K562 (cell line): ENCODE data around the gene TOMM22. TPM values are rescaled to one million over a fixed set of nuclear protein-coding genes. Genes with fewer than 3 reads are reported as not detected.

Source experiments
- ATAC-seq: fragments of 200-7000 bp; cut with Tn5 transposase; 3 replicates; pipeline ENCODE4 v1.9.1; 2020; ENCODE audit warnings: moderate library complexity
- BruUV-seq: library from RNA; stranded (reverse); fragments of 400-500 nt; replicated peaks from 2 replicates; lab custom pipeline; 2021; lab: Mats Ljungman, UMichigan
- CTCF ChIA-PET: fragments of 300-600 bp; formaldehyde crosslinking; extraction: SDS; loops from one replicate; lab custom pipeline; 2021; ENCODE audit warnings: low intra/inter-chr PET ratio; lab: Yijun Ruan, JAX
- POLR2A ChIA-PET: fragments of 300-600, 350-650 bp; sonication (Branson Sonifier 250); formaldehyde crosslinking; extraction: SDS; loops from one replicate; lab custom pipeline; 2021; ENCODE audit warnings: antibody characterized with exemption, inconsistent platforms; lab: Yijun Ruan, JAX
- DNase-seq, 4 experiments: peaks; one replicate each; pipeline versions ENCODE4 v3.0.0 to v3.0.0-alpha.2; 2011 to 2018; ENCODE audit warnings: low spot score in 3 of 4, mixed read lengths in 3 of 4; ENCODE audit errors: extremely low read depth in 1 of 4
- FAIRE-seq: peaks from 2 replicates; lab custom pipeline; 2011; peaks lifted over from hg19 to GRCh38; lab: Jason Lieb, UNC
- H2AFZ ChIP-seq: 2 replicates; pipeline ENCODE4 v1.6.0; 2011; ENCODE audit warnings: low read depth, low read length, control low read depth, inconsistent platforms
- H3K27ac ChIP-seq: fragments of 200-600 bp; 3 replicates; pipeline ENCODE4 v1.8.0; 2011; ENCODE audit warnings: low read depth, mild to moderate bottlenecking, control low read depth, inconsistent platforms, low read length, moderate library complexity, mixed read lengths; ENCODE audit errors: extremely low read depth
- H3K27me3 ChIP-seq, 2 experiments: fragments of 300-600 bp in 1 of 2; 2 replicates in 1 of 2; 3 replicates in 1 of 2; pipeline versions ENCODE4 v1.6.0 to v1.8.0; 2011; ENCODE audit warnings: inconsistent platforms in 2 of 2, low read length in 2 of 2, mild to moderate bottlenecking in 1 of 2, mixed read lengths in 1 of 2, moderate library complexity in 1 of 2; ENCODE audit not compliant: control insufficient read depth in 2 of 2, insufficient read depth in 2 of 2
- H3K36me3 ChIP-seq: fragments of 300-600 bp; 3 replicates; pipeline ENCODE4 v1.8.0; 2011; ENCODE audit warnings: mild to moderate bottlenecking, low read length, inconsistent platforms; ENCODE audit not compliant: control insufficient read depth, insufficient read depth
- H3K4me1 ChIP-seq, 2 experiments: fragments of 200-600 bp in 1 of 2; replicated peaks in 1 of 2; 2 replicates in 1 of 2; 3 replicates in 1 of 2; pipeline versions ENCODE4 v1.5.1 to v1.8.0; 2011; ENCODE audit warnings: inconsistent platforms in 2 of 2, low read length in 2 of 2, mild to moderate bottlenecking in 1 of 2, mixed read lengths in 1 of 2, moderate library complexity in 1 of 2; ENCODE audit not compliant: control insufficient read depth in 2 of 2, insufficient read depth in 2 of 2
- H3K4me2 ChIP-seq: 2 replicates; pipeline ENCODE4 v1.6.1; 2011; ENCODE audit warnings: low read length, control low read depth, inconsistent platforms, mixed read lengths; ENCODE audit not compliant: insufficient read depth
- H3K4me3 ChIP-seq: fragments of 200-600 bp; sonication (generic), shearing (Covaris generic); 2 replicates; pipeline ENCODE4 v1.5.1; 2016; ENCODE audit warnings: control low read depth, inconsistent platforms
- H3K79me2 ChIP-seq: fragments of 200-600 bp; 3 replicates; pipeline ENCODE4 v1.8.0; 2011; ENCODE audit warnings: low read length, inconsistent platforms; ENCODE audit not compliant: control insufficient read depth, insufficient read depth
- H3K9ac ChIP-seq, 2 experiments: 2 replicates each; pipeline versions ENCODE4 v1.6.0 to v1.6.1; 2011; ENCODE audit warnings: low read depth in 2 of 2, low read length in 2 of 2, control low read depth in 1 of 2, inconsistent platforms in 1 of 2, mild to moderate bottlenecking in 1 of 2, mixed read lengths in 1 of 2; ENCODE audit not compliant: insufficient read depth in 1 of 2
- H3K9me1 ChIP-seq: one replicate; pipeline ENCODE4 v1.6.0; 2011; ENCODE audit warnings: inconsistent platforms, mild to moderate bottlenecking, low read length, moderate library complexity; ENCODE audit not compliant: control insufficient read depth, insufficient read depth
- H3K9me3 ChIP-seq: replicated peaks from 2 replicates; pipeline ENCODE4 v1.5.1; 2011; ENCODE audit warnings: low read depth, low read length, inconsistent platforms; ENCODE audit not compliant: control insufficient read depth, insufficient read depth
- H4K20me1 ChIP-seq: replicated peaks from 2 replicates; pipeline ENCODE4 v1.6.1; 2011; ENCODE audit warnings: low read length, inconsistent platforms, mixed read lengths; ENCODE audit not compliant: control insufficient read depth, insufficient read depth
- FOXA1 ChIP-seq: fragments of 450-650 bp; IDR thresholded peaks from 2 replicates; pipeline ENCODE4 v1.6.1; 2016; ENCODE audit warnings: mild to moderate bottlenecking, borderline replicate concordance
- NR2C2 ChIP-seq, 2 experiments: fragments of 200-800 bp in 1 of 2; sonication (Bioruptor generic) in 1 of 2; sonication (generic) in 1 of 2; formaldehyde crosslinking in 1 of 2; IDR thresholded peaks; 2 replicates each; pipeline versions ENCODE4 v1.6.1 to v1.8.0; 2016 to 2022; ENCODE audit warnings: mild to moderate bottlenecking in 1 of 2, missing compliant biosample characterization in 1 of 2, missing genetic modification characterization in 1 of 2, missing genetic modification reagents in 1 of 2
- RAD51 ChIP-seq: fragments of 450-650 bp; IDR thresholded peaks from 2 replicates; pipeline ENCODE4 v1.7.1; 2016; ENCODE audit warnings: low read depth, mild to moderate bottlenecking, borderline replicate concordance
- ZNF224 ChIP-seq: sonication (generic); formaldehyde crosslinking; IDR thresholded peaks from 2 replicates; pipeline ENCODE4 v1.8.0; 2022; ENCODE audit warnings: mild to moderate bottlenecking, missing genetic modification reagents
- WGBS: fragments of 100-300 bp; shearing (Covaris generic); methylation state at CpG from one replicate; pipeline ENCODE4 v1.1.6; 2016; ENCODE audit warnings: low coverage, mixed read lengths; ENCODE audit not compliant: insufficient coverage; ENCODE audit errors: missing lambda C conversion rate; 5-methylcytosine and 5-hydroxymethylcytosine counted together
- in situ Hi-C: fragments of 300-500 bp; cut with MboI; formaldehyde crosslinking; loops from 4 replicates; pipeline ENCODE4 v1.15.0; 2018; ENCODE audit warnings: inconsistent platforms, mixed read lengths
- intact Hi-C: fragments of 100-400 bp; cut with micrococcal nuclease; formaldehyde crosslinking; loops from 2 replicates; pipeline ENCODE4 v1.14.2; 2022
- polyA plus RNA-seq, 8 experiments: library from polyadenylated mRNA; depleted of rRNA in 4 of 8; stranded (reverse) in 5 of 8; unstranded in 3 of 8; fragments of >200 nt; fragmentation: Nextera tagmentation in 2 of 8; fragmentation: Illumina TruSeq in 1 of 8; extraction: Ambion mirVana in 2 of 8; extraction: Trizol in 1 of 8; gene quantifications; 2 replicates each; pipeline versions ENCODE4 v1.2.1 to v1.2.3, GENCODE V29; 2011 to 2014; ENCODE audit warnings: inconsistent platforms in 1 of 8, missing spikeins in 1 of 8
- total RNA-seq, 7 experiments: library from RNA; depleted of rRNA in 6 of 7; stranded (reverse); fragments of >200 nt in 6 of 7; fragmentation: Illumina TruSeq in 2 of 7; extraction: Trizol in 2 of 7; gene quantifications; 2 replicates each; pipeline versions ENCODE4 v1.2.1 to v1.2.3, GENCODE V29; 2011 to 2021; ENCODE audit warnings: low replicate concordance in 1 of 7
- TF ChIP-seq, protein P1 (sequence below): fragments of 200-800 bp; sonication (Bioruptor generic); IDR thresholded peaks from 2 replicates; pipeline ENCODE4 v1.6.1; 2017; ENCODE audit warnings: missing genetic modification characterization, missing compliant biosample characterization

Gene TOMM22
- total and polyA plus RNA-seq, 9 of the 15 experiments (the other 6 are each of a cell fraction or from before 2014, with no cell fraction given), result 25.8 to 108 (median 73.8) TPM

DNA sequence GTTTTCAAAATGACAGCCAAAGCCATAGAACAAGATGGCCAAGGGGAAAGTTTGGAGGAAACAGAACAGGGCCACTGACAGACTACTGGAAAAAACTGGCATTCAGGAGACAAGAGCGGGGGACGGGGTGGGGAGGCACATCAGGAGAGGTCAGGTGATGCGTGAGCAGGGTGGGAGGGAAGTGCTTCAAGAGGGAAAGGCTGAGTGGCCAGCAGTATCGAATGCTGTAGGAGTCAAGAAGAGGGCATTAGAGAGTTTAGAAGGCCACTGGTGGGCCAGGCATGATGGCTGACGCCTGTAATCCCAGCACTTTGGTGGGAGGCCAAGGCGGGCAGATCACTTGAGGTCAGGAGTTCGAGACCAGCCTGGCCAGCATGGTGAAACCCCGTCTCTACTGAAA is 32.2 kb downstream of the TOMM22 start (continued):
- TF ChIP-seq ZNF224 (CRISPR knock-in tag) (no peak), RAD51 (peak; percentile 24; the same call in 1 of the 2 replicates), FOXA1 (no peak)

DNA sequence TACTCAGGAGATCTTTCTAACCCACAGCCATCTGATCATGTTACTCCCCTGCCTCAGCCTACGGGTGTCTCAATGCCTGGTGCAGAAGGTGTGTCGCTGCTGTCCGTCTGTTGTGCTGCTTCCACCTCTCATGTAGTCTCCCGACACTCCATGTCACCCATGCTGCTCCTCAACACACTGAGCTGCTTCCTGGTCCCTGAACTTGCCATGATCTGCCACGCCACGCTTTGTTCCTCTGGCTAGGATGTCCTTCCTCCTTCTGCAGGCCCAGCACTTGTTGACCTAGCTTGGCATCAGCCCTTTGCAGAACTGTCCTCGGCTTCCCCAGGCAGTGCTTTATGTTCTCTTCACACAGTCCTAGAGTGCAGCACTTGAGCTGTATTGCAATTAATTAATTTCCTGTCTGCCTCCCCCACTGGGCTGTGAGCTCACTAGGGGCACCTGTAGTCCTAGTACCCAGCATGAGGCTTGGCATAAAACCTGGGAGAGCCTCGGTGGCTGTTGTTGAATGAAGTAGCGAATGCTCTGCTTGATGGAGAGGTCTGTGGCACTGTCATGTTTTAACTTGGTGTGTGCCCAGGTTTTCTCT is 33.5 kb downstream of the TOMM22 start:
- in situ Hi-C loops, result no loop called here
- H3K36me3 ChIP-seq, result peaks cover 60% of the 10 kb centered on the region; the same call in 2 of the 3 replicates
- intact Hi-C loops, result no loop called here
- peaks cover 63% of the 10 kb centered on the region for H3K79me2 ChIP-seq
- TF ChIP-seq, protein P1, sequence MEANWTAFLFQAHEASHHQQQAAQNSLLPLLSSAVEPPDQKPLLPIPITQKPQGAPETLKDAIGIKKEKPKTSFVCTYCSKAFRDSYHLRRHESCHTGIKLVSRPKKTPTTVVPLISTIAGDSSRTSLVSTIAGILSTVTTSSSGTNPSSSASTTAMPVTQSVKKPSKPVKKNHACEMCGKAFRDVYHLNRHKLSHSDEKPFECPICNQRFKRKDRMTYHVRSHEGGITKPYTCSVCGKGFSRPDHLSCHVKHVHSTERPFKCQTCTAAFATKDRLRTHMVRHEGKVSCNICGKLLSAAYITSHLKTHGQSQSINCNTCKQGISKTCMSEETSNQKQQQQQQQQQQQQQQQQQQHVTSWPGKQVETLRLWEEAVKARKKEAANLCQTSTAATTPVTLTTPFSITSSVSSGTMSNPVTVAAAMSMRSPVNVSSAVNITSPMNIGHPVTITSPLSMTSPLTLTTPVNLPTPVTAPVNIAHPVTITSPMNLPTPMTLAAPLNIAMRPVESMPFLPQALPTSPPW (CRISPR knock-in tag), result no peak
- TF ChIP-seq NR2C2 (CRISPR knock-in tag; IDR thresholded peaks at IDR 0.05) (no peak), NR2C2 (tag; IDR thresholded peaks at IDR 0.05) (no peak)
- TF ChIP-seq, all 486 proteins: peak for 0
- POLR2A ChIA-PET, result interaction anchor here (0.6 to 1.7 kb wide), 4 partner anchors 9 to 34 kb away, joined by 3 to 8 read pairs (median 4); partner anchors contain the start of genes GTPBP1 and TOMM22
- no peak overlapping the region for H3K4me3 ChIP-seq
- H3K9ac ChIP-seq, result peak overlapping the region in 1 of 2 experiments; percentile 65; a peak in 1 of 4 replicates
- H3K27ac ChIP-seq, result no peak overlapping the region; the same call in 2 of the 3 replicates
- H3K27me3 ChIP-seq, result no peaks in the 10 kb centered on the region
- peaks cover 47% of the 10 kb centered on the region for H4K20me1 ChIP-seq
- peaks cover 3% of the 10 kb centered on the region for H3K9me1 ChIP-seq
- peak overlapping the region; percentile 41; the same call in 1 of the 2 replicates for H3K4me2 ChIP-seq
- no peak overlapping the region for H2AFZ ChIP-seq
- CTCF ChIA-PET, result no interaction called here
- H3K9me3 ChIP-seq, result no peaks in the 10 kb centered on the region
- DNase-seq (no peak), FAIRE-seq (peak; percentile 6), ATAC-seq (no peak; the same call in 2 of the 3 replicates)
- peaks cover 40 to 50% of the 10 kb centered on the region in 2 experiments; a peak in 4 of 5 replicates for H3K4me1 ChIP-seq
- WGBS, result 71% methylated on average over 9 of the region's 9 CpGs
- BruUV-seq, result no TSS peak
